SHP77 treated with DMSO at 0.1 percent for 48 hours (cell line): Measurements from ENCODE around the gene TNFAIP1.
"Not testable (repeated sequence)": the region's sequence is repeated elsewhere in the genome, so short reads cannot be mapped to it uniquely, and the experiment has no call there.

Experiments
- DNase-seq: peaks from one replicate; lab custom pipeline; 2025; lab: John Stamatoyannopoulos, UW

TNFAIP1 gene

DNA sequence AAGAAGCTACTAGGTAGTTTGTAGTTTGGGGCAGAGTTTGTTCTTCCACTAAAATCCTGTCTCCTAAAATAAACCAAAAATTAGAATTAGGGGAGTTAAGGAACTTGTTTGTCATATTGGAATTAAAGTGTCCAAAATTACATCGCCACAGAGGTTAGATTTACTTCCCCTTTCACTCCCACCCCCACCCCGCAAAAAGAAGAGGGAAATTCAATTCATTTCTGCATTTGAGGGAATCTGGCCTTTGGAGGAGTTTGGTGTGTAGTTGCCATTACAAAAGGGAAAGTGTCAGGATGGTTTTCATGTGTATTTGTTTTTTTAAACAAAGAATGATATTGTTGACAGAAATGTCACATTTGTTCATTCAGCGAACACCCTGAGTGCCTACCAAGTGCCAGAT is 10.8 kb upstream of the TNFAIP1 start:
- no peak for DNase-seq

DNA sequence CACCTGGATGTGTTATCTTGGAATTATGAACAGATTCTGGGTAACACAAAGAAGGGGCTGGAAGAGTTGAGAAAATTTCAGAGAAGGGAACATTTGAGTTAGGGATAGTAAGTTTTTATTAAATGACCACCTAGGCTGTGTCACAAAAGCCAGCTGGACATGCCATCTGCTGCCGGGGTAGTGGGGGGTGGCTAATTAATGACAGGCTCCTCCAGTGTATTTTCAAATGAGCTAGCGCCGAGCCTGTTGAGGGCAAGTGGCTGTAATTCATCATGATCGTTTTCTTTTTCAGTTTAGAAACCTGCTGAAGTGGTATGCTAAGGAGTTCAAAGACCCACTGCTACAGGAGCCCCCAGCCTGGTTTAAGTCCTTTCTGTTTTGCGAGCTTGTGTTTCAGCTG is 10.3 kb upstream of the TNFAIP1 start:
- no peak for DNase-seq

DNA sequence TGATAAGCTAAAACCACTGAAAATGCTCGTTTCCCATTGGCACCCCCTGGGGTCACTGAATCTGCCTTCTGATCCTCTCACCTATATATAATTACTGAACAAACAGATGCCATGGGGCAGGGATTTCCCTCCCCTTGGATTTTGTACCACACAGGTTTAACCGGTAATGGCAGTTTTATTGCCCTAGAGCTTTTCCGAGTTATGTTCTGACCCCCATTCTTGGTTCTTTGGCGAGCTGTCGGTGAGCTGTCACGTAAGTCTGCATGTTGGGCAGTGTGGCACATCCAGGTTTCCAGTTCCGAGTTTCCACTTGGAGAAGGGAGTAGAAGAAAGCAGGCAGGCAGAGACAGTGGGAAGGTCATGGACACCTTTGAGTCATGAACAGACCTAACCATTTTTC is 9.4 kb upstream of the TNFAIP1 start:
- DNase-seq, result no peak

DNA sequence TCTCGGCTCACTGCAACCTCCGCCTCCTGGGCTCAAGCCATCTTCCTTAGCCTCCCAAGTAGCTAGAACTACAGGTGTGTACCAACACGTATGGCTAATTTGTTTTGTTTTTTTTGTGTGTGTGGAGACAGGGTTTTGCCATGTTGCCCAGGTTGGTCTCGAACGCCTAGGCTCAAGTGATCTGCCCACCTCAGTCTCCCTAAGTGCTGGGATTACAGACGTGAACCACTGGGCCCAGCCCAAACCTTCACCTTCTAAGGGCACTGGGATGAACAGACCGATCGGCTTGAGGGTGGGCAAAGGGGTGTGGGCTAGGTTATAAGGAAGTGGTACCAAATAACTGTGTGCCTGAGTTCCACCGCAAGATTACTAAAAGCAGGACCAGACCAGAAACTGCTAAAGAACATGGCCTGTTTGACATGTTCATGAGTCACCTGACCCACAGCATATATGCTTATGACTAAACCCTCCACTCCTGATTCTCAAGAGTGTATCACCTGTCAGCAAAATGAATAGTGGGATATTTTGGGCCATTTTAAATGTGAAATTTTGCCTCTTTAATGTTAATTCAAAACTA is 8.4 kb upstream of the TNFAIP1 start:
- no peak for DNase-seq

DNA sequence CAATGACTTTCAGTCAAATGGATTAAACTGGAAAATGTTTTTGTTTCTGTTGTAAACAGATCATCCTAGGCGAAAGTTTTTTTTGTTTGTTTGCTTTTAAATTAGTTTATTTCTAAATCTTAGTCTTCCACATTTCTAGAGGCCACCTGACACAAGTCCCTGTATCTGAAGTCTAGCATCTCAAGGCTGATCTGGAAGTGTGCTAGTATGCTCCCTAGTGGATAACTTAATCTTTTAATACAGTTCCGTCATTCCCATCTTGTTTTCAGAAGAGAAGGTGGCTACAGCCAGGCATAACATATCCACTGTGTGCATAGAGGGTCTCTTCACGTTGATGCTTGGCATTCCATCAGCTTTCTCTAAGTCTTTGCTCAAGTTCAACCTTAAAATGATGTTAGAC is 7.9 kb upstream of the TNFAIP1 start:
- DNase-seq, result no peak

DNA sequence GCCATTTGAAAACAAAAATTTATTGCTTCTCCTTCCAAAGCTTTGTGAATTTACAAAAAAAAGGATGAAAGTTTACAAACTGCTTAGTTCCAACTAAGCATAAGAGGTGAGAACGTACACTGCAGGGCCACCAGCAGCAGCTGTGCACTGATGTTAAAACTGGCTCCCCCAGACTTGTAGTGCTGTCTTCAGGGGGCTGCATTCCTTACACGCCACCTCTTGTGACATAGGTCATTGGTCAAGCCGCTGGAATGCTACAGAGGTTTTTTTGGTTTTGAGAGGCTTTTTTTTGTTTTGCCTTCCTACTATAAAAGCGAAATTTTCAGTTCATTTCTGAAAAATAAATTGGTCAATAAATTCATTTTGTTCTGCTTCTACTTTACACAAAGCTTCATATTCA is 7.2 kb upstream of the TNFAIP1 start:
- DNase-seq, result no peak

DNA sequence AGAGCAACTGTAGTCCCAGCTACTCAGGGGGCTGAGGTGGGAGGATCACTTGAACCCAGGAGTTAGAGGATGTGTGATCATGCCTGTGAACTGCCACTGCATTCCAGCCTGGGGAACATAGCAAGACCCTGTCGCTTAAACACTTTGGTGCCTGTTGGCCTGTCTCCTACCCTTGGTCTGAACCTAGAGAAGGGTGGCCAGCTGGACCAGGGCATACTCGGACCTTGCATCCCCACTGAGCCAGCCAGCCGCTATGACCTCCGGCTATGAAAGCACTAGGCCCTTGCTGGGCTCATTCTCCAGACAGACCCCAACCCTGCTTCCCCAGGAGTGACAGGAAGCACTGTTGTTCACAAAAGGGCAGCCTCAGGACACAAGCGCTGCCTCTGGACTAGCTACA is 4.9 kb upstream of the TNFAIP1 start:
- no peak for DNase-seq

DNA sequence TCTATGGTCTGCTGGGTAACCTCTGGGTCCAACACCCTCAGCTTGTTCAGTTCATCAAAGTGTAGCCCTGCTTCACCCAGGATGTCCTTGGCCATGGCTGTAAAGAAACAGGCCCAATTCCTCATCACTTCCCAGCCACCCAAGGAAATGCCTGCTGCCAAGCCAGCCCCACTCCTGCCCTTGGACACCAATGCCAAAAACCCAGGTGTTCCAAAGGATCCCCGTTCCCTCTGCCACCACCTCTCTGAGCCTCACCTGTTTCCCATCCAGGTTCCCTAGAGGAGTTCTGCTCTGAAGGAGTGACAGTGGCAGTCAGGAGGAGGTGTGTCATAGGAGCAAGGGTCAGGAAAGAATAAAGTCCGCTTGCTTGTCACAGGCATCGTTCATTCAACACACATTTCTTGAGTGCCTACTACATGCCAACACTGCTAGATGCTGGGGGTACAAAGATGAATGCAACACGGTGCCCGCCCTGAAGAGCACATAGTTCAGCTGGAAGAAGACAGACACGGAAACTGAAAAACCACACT is 3.6 kb upstream of the TNFAIP1 start:
- no peak for DNase-seq

DNA sequence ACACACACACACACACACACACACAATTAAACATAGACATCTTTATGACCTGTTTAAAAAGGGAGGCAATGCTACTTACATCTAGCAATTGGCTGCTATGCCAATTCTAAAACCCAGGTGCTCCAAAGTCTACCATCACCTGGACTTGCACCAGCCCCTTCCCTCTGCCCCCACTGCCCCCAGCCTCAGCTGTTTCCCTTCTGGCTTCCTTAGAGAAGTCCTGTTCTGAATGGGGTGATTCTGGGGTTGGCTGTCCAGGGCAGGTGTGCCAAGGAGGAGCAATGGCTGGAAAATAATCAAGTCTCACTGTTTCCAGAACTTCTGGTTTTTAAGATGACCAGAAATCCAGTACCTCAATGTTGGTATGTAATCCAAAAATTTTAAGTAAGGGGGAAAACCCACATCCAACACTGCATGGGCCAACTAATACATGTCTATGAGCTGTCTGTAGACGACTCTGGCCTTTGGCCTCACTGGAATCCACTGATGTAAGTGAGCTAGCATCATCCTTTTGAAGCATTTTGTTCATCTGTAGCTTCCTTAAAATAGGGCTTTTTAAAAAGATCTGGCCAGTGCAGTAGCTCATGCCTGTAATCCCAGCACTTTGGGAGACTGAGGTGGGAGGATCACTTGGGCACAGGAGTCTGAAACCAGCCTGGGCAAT is 2.3 kb upstream of the TNFAIP1 start:
- DNase-seq, result no peak

DNA sequence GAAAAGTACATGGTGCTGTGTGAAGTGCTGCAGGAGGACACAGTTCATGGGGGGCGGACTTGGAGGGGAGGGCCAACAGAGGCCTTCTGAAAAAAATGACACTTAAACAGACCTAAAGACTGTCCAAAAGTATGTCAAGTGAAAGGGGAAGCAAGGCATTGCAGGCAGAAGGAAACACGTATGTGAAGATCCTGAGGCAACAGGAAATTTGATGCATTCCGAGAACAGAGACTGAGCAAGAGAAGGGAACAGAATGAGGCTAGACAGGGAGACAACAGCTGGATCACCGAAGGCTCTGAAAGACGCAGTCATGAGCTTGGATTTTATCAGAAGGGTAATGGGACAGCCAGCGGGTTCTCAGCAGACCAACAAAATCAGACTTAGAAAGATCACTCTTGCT is 1.4 kb upstream of the TNFAIP1 start:
- DNase-seq, result no peak

DNA sequence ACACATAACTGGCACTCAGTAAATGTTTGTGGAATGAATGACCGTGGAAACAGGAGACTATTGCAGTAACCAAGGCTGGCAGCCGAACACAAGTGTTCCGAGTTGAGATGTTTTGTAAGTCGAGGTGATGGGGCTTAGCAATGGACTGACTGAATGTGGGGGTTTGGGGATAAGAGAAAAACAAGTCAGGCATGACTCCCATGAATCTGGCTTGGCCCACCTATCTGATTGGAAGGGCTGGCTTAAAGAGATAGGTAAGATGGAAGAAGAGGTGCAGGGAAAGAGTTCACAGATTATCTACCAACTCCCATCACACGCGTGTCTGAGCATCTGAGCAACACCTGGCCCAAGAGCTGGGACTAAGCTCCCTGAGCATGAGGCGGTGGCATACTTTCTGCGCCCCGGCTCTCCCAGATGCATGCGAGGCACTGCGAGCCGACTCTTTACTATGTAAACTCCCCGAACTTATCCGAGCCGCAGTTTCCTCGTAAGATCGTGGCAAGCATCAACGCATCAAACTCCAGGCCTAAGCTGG is 828 bp upstream of the TNFAIP1 start:
- DNase-seq, result no peak

DNA sequence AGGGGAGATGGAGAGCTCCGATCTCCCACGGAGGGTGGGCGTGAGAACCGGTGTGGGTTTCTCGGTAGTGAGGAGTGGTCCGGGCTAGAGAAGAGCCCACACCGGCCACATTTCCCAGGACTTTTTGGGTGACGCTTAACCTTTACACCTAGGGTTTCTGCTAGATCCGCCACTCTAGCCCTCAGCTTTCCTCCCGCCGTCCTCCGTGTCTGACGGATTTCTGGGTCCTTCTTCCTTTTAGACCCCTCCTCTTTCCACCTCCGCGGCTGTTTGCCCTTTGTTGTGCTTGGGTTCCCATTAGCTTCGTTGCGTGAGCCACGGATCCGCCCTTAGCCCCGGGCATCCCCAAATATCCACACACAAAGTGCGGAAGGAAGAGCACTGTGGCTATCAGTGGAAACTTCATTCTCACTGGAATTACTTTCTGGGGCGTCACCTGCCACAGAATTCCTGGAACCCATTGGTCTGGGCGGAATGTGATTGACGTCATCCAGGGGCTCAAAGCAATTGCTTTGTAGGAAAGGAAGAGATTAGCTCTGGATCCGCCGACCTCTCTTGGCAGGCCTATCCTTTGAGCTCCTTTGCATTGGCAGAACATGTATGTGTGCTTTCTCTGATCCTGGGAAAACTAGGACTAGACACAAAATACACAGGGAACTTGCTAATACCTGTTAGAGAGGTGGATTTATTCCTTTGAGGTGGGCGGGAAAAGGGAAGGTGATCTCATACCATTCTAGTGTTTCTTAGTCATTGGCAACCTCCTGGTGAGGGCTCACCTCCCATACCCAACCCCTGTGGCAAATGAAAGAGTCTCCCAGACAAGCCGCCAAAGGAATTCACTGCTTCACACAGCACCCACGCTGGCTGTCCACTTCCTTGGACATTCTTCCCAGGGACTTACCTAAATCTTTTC is 654 bp downstream of the TNFAIP1 start:
- DNase-seq, result peak; percentile 45

DNA sequence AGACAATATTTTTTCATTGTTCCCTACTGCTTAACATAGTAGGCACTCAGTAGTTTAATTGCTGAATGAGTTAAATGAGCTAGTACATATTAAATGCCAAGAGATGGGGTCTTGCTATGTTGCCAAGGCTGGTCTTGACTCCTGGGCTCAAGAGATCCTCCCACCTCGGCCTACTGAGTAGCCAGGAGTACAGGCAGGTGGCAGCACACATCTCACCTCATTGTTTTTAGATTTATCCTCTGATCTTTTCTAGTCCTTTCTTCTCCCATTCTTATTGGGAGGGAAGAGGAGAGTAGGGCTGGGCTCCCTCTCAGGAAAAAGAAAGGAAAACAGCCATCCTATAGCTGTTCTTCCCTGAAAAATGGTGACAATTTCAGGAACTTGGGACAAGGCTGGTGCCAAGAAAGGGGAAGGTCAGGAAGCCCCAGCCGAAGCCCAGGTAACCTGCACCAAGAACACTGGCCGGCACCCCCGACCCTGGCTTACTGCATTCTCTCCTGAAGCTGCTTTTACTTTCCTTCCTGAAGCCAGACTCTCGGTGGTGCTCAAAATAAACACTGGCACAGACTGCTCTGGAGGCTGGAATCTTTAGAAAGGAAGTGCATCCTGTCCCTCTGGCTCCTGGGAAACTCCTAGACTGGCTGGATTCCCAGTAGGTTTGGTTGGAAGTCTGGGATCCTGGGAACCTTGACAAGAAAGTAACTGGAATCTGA is 2.7 kb downstream of the TNFAIP1 start:
- DNase-seq, result no peak

DNA sequence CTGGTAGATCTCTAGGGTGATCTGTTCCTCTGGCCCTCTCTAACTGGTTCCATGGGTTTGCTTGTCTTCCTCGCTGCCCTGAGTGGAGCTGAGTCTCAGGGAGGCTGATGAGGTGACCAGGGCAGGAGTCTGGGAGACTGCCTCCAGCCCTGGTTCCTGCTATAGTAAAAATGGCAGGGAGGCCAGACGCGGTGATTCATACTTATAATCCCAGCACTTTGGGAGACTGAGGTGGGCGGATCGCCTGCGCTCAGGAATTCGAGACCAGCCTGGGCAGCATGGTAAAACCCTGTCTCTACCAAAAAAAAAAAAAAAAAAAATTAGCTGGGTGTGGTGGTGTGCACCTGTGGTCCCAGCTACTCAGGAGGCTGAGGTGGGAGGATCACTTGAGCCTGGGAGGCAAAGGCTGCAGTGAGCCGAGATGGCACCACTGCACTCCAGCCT is 3.2 kb downstream of the TNFAIP1 start:
- not testable (repeated sequence) for DNase-seq

DNA sequence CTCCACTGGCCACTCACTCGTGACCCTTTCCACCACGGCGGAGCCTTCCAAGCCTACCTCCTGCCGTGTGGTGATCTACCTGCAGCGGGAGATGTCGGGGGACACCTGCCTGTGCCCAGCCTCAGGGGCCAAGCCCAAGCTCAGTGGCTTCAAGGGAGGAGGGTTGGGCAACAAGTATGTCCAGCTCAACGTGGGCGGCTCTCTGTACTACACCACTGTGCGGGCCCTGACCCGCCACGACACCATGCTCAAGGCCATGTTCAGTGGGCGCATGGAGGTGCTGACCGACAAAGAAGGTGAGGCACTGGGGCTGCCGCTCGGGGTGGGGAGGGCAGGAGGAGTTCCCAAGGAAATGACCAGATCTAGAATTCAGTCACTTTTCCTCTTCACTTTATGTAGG is 3.9 kb downstream of the TNFAIP1 start:
- DNase-seq, result no peak

DNA sequence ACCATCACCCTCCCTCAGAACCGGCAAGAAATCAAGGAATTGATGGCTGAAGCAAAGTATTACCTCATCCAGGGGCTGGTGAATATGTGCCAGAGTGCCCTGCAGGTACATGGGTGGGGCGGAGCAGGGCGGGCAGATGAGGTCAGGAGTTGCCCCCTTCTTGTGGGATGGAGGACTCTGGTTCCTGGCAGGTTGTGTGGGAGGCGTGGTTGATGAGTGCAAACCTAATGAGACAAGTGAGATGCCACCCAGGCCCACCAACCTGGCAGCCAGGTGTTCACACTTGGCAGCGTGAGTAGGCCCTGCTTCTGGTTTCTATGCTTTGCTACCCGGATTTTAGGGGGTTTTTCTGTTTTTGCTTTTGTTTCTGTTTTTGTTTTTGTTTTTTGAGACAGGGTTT is 4.8 kb downstream of the TNFAIP1 start:
- no peak for DNase-seq

DNA sequence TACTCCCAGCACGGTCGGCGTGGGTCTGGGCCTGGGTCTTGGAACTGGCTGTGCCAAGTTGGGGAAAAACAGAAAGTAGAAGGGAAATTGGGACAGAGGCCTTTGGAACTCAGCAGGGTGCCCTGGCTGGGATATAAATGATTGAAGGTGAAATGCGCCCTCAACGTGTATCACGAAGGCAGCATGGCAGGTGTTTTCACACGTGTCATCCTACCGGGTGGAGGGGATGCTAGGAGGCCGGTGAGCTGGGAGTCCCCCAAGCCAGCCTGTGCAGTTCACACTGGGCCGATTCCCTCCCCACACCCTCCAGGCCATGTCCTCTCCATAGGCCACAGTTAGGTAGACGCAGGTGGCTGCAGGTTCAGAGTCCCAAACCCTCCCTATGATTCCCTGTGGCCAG is 6.0 kb downstream of the TNFAIP1 start:
- no peak for DNase-seq

DNA sequence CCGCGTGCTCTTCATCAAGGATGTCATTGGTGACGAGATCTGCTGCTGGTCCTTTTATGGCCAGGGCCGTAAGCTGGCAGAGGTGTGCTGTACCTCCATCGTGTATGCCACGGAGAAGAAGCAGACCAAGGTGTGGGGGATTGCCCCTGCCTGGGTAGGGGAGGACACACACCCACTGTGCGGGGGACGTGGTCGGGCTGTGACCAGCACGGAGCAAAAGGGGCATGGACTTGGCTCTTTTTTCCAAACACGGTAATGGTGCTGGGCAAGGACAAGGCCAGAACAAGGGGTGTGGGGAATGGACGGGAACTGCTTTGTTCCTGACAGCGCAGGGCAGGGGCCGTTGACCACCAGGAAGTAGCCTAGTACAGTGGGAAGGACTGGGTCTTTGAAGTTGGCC is 6.8 kb downstream of the TNFAIP1 start:
- no peak for DNase-seq

DNA sequence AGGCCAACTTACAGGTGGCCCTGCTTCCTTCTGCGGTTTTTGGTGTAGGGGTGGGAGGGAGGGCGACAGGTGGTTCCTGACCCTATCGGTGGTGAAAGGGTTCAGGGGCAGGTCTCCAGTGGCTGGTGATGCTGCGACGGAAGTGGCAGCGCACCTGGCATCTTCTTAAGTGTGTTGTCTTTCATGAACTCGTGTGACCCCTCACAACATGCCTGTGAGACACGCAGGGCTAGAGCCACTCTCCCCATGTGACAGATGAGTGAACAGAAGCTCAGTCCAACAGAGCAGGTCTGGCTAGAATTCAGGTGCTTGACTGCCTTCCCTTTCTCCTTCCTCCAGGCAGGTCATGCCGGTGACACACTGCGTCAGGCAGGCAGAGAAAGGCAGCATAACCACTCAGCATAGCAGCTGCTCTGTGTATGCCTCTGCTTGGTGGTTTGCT is 8.0 kb downstream of the TNFAIP1 start:
- DNase-seq, result no peak

DNA sequence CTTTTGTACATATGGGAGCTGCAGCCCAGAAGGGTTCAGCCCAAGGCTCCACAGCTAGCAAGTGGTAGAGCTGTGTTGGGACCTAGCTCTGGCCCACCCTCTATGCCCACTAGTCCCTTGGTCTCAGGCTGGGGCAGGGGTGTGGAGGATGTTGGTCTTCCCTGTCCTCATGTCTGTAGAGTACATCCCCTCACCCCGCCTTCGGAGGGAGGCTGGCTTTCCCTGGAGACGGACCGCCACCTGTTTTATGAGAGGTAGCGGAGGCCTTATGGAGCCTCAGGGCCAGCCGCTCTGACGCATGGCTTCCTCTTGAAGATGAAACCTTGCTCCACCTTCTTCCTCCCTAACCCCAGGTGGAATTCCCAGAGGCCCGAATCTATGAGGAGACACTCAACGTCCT is 8.4 kb downstream of the TNFAIP1 start:
- DNase-seq, result no peak

DNA sequence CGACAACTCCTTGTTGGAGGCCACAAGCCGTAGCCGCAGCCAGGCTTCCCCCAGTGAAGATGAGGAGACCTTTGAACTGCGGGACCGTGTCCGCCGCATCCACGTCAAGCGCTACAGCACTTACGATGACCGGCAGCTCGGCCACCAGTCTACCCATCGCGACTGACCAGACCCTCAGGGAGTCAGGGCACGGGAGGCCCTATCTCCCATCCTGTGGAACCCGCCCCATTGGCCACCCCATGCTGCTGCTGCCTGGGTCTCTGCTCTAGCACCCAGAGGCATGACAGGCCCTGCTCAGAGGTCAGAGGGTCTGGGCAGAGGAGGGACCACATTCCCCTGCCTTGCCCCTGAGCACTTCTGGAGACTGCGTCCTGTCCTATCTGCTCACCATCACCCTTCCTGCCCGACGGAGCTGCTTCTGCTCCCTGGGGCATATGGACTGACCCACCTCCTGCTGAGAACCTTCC is 8.9 kb downstream of the TNFAIP1 start:
- no peak for DNase-seq
